SU-DHL-6 (cell line): ENCODE data around the gene SAFB.

Source experiments
- H2AFZ ChIP-seq: fragments of 200-600 bp; sonication (generic); 2 replicates; pipeline ENCODE4 v1.6.1; 2014; ENCODE audit warnings: low read depth, mild to moderate bottlenecking, moderate library complexity, mixed read lengths, antibody characterized with exemption, low read length; ENCODE audit not compliant: severe bottlenecking
- H3F3A ChIP-seq: fragments of 200-600 bp; shearing (Covaris generic); 2 replicates; pipeline ENCODE4 v1.6.0; 2016; ENCODE audit warnings: antibody characterized with exemption, mild to moderate bottlenecking; ENCODE audit not compliant: insufficient read depth
- H3K27ac ChIP-seq: fragments of 200-600 bp; sonication (generic); 2 replicates; pipeline ENCODE4 v1.5.1; 2016; ENCODE audit warnings: low read depth, mild to moderate bottlenecking, low read length, moderate library complexity, mixed read lengths
- H3K27me3 ChIP-seq: fragments of 200-600 bp; sonication (generic), shearing (Covaris generic); 2 replicates; pipeline ENCODE4 v1.6.0; 2014; ENCODE audit warnings: mild to moderate bottlenecking, low read length
- H3K36me3 ChIP-seq: fragments of 200-600 bp; sonication (generic); 2 replicates; pipeline ENCODE4 v1.6.1; 2014; ENCODE audit warnings: mild to moderate bottlenecking, low read length, mixed read lengths
- H3K4me2 ChIP-seq: fragments of 300-600, 200-600 bp; shearing (Covaris generic), sonication (generic); 2 replicates; pipeline ENCODE4 v1.6.0; 2014; ENCODE audit warnings: low read length, low read depth, mild to moderate bottlenecking; ENCODE audit not compliant: poor library complexity, severe bottlenecking
- H3K4me3 ChIP-seq: fragments of 200-600 bp; sonication (generic); 2 replicates; pipeline ENCODE4 v1.5.1; 2014; ENCODE audit warnings: antibody characterized with exemption, low read length, mild to moderate bottlenecking, mixed read lengths; ENCODE audit not compliant: insufficient read depth, poor library complexity, severe bottlenecking
- H3K79me2 ChIP-seq: fragments of 200-600 bp; sonication (generic); 2 replicates; pipeline ENCODE4 v1.6.1; 2014; ENCODE audit warnings: mild to moderate bottlenecking, low read length, moderate library complexity; ENCODE audit not compliant: insufficient read depth
- H3K9ac ChIP-seq: fragments of 200-600 bp; sonication (generic); 2 replicates; pipeline ENCODE4 v1.7.0; 2014; ENCODE audit warnings: mild to moderate bottlenecking, low read length
- H3K9me2 ChIP-seq: fragments of 200-600 bp; sonication (generic); replicated peaks from 2 replicates; pipeline ENCODE4 v1.6.1; 2014; ENCODE audit warnings: low read length; ENCODE audit not compliant: insufficient read depth
- H3K9me3 ChIP-seq: fragments of 200-600 bp; sonication (generic); 2 replicates; pipeline ENCODE4 v1.6.1; 2014; ENCODE audit warnings: low read length, mixed read lengths; ENCODE audit not compliant: insufficient read depth
- H4K20me1 ChIP-seq: fragments of 200-600 bp; sonication (generic); 2 replicates; pipeline ENCODE4 v1.6.1; 2014; ENCODE audit warnings: low read depth, mild to moderate bottlenecking, antibody characterized with exemption, low read length, moderate library complexity, mixed read lengths
- EZH2phosphoT487 ChIP-seq: fragments of 200-600 bp; sonication (generic), shearing (Covaris generic); conservative IDR thresholded peaks from 2 replicates; pipeline ENCODE4 v1.6.1; 2018; ENCODE audit warnings: mild to moderate bottlenecking, antibody characterized with exemption, low read length, moderate library complexity, mixed read lengths
- TF ChIP-seq, protein P1 (sequence below): fragments of 200-600 bp; sonication (generic); IDR thresholded peaks from one replicate; pipeline ENCODE4 v1.5.1; 2017; ENCODE audit warnings: antibody characterized with exemption, mild to moderate bottlenecking, low read length, moderate library complexity; ENCODE audit not compliant: insufficient read depth, poor library complexity, severe bottlenecking

The SAFB gene

DNA sequence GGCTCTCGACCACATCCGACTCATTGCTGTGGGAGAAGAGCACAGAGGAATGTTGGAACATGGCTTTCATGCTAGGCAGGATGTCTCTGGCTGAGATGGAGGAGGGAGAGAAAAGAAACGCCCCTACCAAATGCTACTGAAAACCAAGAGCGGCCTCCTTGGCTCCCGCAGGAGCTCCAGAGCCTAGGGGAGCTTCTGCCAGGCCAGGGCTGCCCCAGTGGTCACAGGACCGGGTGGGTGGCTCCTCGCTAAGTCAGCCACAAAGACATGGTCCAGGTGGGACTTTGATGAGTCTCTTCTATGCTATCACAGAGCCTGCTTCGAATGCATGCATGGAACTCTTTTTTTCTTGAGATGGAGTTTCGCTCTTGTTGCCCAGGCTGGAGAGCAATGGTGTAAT, 90.3 kb downstream of the SAFB start:
- Histone ChIP-seq H3K9me2 (no peaks in the 10 kb centered on the region), H3K4me3 (no peak overlapping the region), H3K9me3 (no peaks in the 10 kb centered on the region), H3K9ac (no peak overlapping the region), H3K27me3 (no peaks in the 10 kb centered on the region), H4K20me1 (peaks cover 12% of the 10 kb centered on the region), H3K4me2 (no peak overlapping the region), H3K36me3 (peaks cover 6% of the 10 kb centered on the region; the same call in 1 of the 2 replicates), H3K27ac (no peak overlapping the region), H3F3A (no peaks in the 10 kb centered on the region), H2AFZ (no peak overlapping the region), H3K79me2 (peaks cover 42% of the 10 kb centered on the region)
- no peak for TF ChIP-seq EZH2phosphoT487
- TF ChIP-seq, protein P1, sequence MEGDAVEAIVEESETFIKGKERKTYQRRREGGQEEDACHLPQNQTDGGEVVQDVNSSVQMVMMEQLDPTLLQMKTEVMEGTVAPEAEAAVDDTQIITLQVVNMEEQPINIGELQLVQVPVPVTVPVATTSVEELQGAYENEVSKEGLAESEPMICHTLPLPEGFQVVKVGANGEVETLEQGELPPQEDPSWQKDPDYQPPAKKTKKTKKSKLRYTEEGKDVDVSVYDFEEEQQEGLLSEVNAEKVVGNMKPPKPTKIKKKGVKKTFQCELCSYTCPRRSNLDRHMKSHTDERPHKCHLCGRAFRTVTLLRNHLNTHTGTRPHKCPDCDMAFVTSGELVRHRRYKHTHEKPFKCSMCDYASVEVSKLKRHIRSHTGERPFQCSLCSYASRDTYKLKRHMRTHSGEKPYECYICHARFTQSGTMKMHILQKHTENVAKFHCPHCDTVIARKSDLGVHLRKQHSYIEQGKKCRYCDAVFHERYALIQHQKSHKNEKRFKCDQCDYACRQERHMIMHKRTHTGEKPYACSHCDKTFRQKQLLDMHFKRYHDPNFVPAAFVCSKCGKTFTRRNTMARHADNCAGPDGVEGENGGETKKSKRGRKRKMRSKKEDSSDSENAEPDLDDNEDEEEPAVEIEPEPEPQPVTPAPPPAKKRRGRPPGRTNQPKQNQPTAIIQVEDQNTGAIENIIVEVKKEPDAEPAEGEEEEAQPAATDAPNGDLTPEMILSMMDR: no peak

DNA sequence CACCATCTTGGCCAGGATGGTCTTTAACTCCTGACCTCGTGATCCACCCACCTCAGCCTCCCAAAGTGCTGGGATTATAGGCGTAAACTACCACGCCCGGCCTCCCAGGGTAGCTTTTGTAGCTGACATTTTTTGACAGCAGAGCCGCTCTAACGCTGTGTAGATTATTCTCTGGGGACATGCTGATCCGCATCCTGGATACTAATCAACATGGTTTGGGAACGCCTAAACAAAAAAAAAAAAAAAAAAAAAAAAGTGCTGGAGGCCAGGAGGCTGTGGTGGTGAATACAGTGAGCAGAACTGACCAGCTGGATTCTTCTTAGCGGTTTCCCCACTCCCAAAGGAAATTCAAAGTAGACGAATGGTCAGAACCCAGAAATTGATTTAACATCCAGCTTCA, 91.9 kb downstream of the SAFB start:
- Histone ChIP-seq H3K4me3 (no peak overlapping the region), H3F3A (no peaks in the 10 kb centered on the region), H3K9ac (no peak overlapping the region), H4K20me1 (peaks cover 12% of the 10 kb centered on the region), H3K4me2 (no peak overlapping the region), H3K79me2 (peaks cover 58% of the 10 kb centered on the region), H2AFZ (no peak overlapping the region), H3K9me2 (no peaks in the 10 kb centered on the region), H3K27ac (no peak overlapping the region), H3K36me3 (peaks cover 6% of the 10 kb centered on the region; the same call in 1 of the 2 replicates), H3K9me3 (no peaks in the 10 kb centered on the region), H3K27me3 (no peaks in the 10 kb centered on the region)
- TF ChIP-seq EZH2phosphoT487: no peak
- TF ChIP-seq, protein P1: no peak

DNA sequence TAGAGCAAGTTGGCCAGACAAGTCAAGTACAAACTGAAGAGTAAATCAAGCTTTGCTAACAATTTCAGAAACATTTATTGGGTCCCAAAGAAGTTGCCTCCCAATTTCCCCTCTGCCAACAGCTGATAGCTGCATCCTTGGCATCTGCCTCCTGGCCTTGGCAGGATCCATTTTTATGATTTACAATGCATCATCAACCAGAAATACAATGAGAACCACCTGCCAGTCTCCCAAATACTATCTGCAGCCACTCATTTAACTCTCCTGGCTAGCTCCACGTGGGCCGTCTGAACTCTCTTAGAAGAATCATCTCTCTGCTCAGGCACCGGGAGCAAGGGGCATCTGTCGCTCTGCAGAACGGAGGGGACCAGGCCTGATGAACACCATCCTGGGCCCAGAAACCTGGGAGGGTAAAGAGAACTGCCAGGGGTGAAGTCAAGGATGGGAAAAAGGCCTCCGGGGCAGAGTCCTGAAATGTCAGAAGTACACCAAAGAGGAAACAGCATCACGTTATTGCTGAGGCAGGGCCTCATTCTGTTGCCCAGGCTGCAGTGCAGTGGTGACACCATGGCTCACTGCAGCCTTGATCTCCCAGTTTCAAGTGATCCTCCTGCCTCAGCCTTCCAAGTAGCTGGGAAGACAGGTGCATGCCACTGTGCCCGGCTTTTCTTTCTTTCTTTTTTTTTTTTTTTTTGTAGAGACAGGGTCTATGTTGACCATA, 94.5 kb downstream of the SAFB start:
- peaks cover 6% of the 10 kb centered on the region; the same call in 1 of the 2 replicates for H3K36me3 ChIP-seq

More for the DNA sequence above, 94.5 kb downstream of the SAFB start:
- H3K4me2 ChIP-seq: peak overlapping the region; percentile 85
- H3K4me3 ChIP-seq: no peak overlapping the region
- TF ChIP-seq EZH2phosphoT487: no peak
- TF ChIP-seq, protein P1: no peak
- H3K27ac ChIP-seq: no peak overlapping the region
- H3K79me2 ChIP-seq: peaks cover 59% of the 10 kb centered on the region
- no peaks in the 10 kb centered on the region for H3F3A ChIP-seq
- no peak overlapping the region for H2AFZ ChIP-seq
- no peaks in the 10 kb centered on the region for H3K9me2 ChIP-seq
- H3K27me3 ChIP-seq: no peaks in the 10 kb centered on the region
- H3K9me3 ChIP-seq: no peaks in the 10 kb centered on the region
- H3K9ac ChIP-seq: peak overlapping the region; percentile 87
- H4K20me1 ChIP-seq: peaks cover 12% of the 10 kb centered on the region
